Omental fat pad (tissue), 4 donors: ENCODE results near the gene SCART1. TPM values are rescaled to one million over a fixed set of nuclear protein-coding genes. Genes with fewer than 3 reads are reported as not detected.
"Not testable (repeated sequence)": the region's sequence is repeated elsewhere in the genome, so short reads cannot be mapped to it uniquely, and the experiment has no call there.

Source experiments
- ATAC-seq: fragments of 150-250 bp; one replicate; pipeline ENCODE4 v1.9.1; 2016; ENCODE audit warnings: mild to moderate bottlenecking, moderate library complexity; ENCODE audit not compliant: low FRiP score
- DNase-seq: peaks from one replicate; pipeline ENCODE4 v3.0.0-alpha.2; 2019; ENCODE audit warnings: low spot score
- CTCF ChIP-seq, 3 donors: fragments of 450-650 bp; IDR thresholded peaks; one replicate each; pipeline ENCODE4 v1.5.1; 2016 to 2017; ENCODE audit warnings: antibody characterized with exemption in 3 of 3, mild to moderate bottlenecking in 3 of 3, moderate library complexity in 2 of 3
- total RNA-seq, 4 donors: library from RNA; depleted of rRNA; stranded (reverse); fragments of >200 nt; gene quantifications; one replicate each; pipeline ENCODE4 v1.1.0, GENCODE V29; 2016

SCART1 gene
- total RNA-seq = 1 to 10 TPM; 1.3 to 5.2 (median 2.0) TPM

- no peak for ATAC-seq
- DNase-seq = no peak
- TF ChIP-seq CTCF (IDR thresholded peaks at IDR 0.05) = no peak
Measured at GRCh38 chr10:133453516-133454203, at the start of gene SCART1. Gene SCART1, plus strand, starts transcription at chr10:133453945. Its CDS starts 53 bp downstream, at chr10:133453998.

- no peak for TF ChIP-seq CTCF (IDR thresholded peaks at IDR 0.05)
- no peak for DNase-seq
- no peak for ATAC-seq
Measured at GRCh38 chr10:133405272-133405671, 48.5 kb upstream of the SCART1 start.

GRCh38 chr10:133405844-133406527 is 47.8 kb upstream of the SCART1 start:
- ATAC-seq = no peak
- no peak for DNase-seq
- TF ChIP-seq CTCF (IDR thresholded peaks at IDR 0.05) = no peak

GRCh38 chr10:133411523-133412380 is 42.0 kb upstream of the SCART1 start:
- TF ChIP-seq CTCF (IDR thresholded peaks at IDR 0.05) = no peak
- ATAC-seq = no peak
- no peak for DNase-seq

GRCh38 chr10:133412381-133412711 is 41.4 kb upstream of the SCART1 start:
- no peak for DNase-seq
- no peak for TF ChIP-seq CTCF (IDR thresholded peaks at IDR 0.05)
- ATAC-seq = no peak

- DNase-seq, ATAC-seq: not testable (repeated sequence)
Measured at GRCh38 chr10:133414401-133414800, 39.3 kb upstream of the SCART1 start.

- DNase-seq (no peak), ATAC-seq (no peak)
- TF ChIP-seq CTCF (IDR thresholded peaks at IDR 0.05) = no peak
Measured at GRCh38 chr10:133415752-133416151, 38.0 kb upstream of the SCART1 start.
